Activated CD4-positive, alpha-beta T cell treated with anti-CD3 and anti-CD28 coated beads for 36 hours (primary cell): ENCODE results near the gene NPFFR2. TPM values are rescaled to one million over a fixed set of nuclear protein-coding genes. Genes with fewer than 3 reads are reported as not detected.

Source experiments
- ATAC-seq: fragments of 200-7000 bp; cut with Tn5 transposase; one replicate; pipeline ENCODE4 v1.10.0; 2021; ENCODE audit warnings: mild to moderate bottlenecking, moderate library complexity
- CTCF ChIA-PET: fragments of 350-600 bp; sonication (Branson Sonifier 250); formaldehyde crosslinking; loops from one replicate; lab custom pipeline; 2021; ENCODE audit warnings: antibody characterized with exemption; lab: Charles Lee
- POLR2A ChIA-PET: fragments of 350-600 bp; sonication (Branson Sonifier 250); formaldehyde crosslinking; loops from one replicate; lab custom pipeline; 2021; ENCODE audit warnings: antibody characterized with exemption, inconsistent platforms; lab: Charles Lee
- DNase-seq: peaks from one replicate; pipeline ENCODE4 v3.0.0-alpha.2; 2020
- H3K27ac Mint-ChIP-seq: one replicate; pipeline ENCODE4 v1.8.0; 2021; ENCODE audit warnings: mixed read lengths
- H3K27me3 Mint-ChIP-seq: one replicate; pipeline ENCODE4 v1.8.0; 2021; ENCODE audit warnings: mixed read lengths
- H3K36me3 Mint-ChIP-seq: one replicate; pipeline ENCODE4 v1.8.0; 2021; ENCODE audit warnings: low read depth, mixed read lengths
- H3K4me1 Mint-ChIP-seq: one replicate; pipeline ENCODE4 v1.8.0; 2021; ENCODE audit warnings: mixed read lengths
- H3K4me3 Mint-ChIP-seq: one replicate; pipeline ENCODE4 v1.8.0; 2021; ENCODE audit warnings: mild to moderate bottlenecking, moderate library complexity, mixed read lengths
- H3K9me3 Mint-ChIP-seq: one replicate; pipeline ENCODE4 v1.8.0; 2021; ENCODE audit warnings: low read depth, mixed read lengths
- intact Hi-C, 2 experiments: fragments of 100-400 bp; cut with DNase I in 1 of 2; cut with micrococcal nuclease in 1 of 2; formaldehyde crosslinking; loops; one replicate each; pipeline versions ENCODE4 v1.14.2 to v1.15.1; 2022 to 2024; cut with DNase I, micrococcal nuclease
- total RNA-seq, 2 experiments: library from RNA; stranded (reverse); gene quantifications; one replicate each; pipeline ENCODE4 v1.2.3, GENCODE V29; 2021

NPFFR2 gene
- not detected for total RNA-seq

GRCh38 chr4:72031868-72032608, at the start of gene NPFFR2:
NPFFR2 (plus strand) TSS chr4:72032000; CDS start chr4:72128592, 96,592 bp downstream.
- CTCF ChIA-PET = no interaction called here

GRCh38 chr4:71992571-71993312, 39.1 kb upstream of the NPFFR2 start:
- Mint-ChIP-seq H3K4me1 (no peaks in the 10 kb centered on the region), H3K36me3 (no peaks in the 10 kb centered on the region), H3K27me3 (peaks cover 1% of the 10 kb centered on the region), H3K4me3 (no peak overlapping the region), H3K9me3 (peaks cover 8% of the 10 kb centered on the region), H3K27ac (no peak overlapping the region)
- POLR2A ChIA-PET = no interaction called here
- CTCF ChIA-PET = no interaction called here
- intact Hi-C loops = no loop called here
- no peak for DNase-seq
- no peak for ATAC-seq

More at GRCh38 chr4:72031868-72032608, at the start of gene NPFFR2:
- Mint-ChIP-seq H3K36me3 (no peaks in the 10 kb centered on the region), H3K4me3 (no peak within 1 kb of the TSS), H3K4me1 (no peaks in the 10 kb centered on the region), H3K27ac (no peak within 1 kb of the TSS), H3K9me3 (no peaks in the 10 kb centered on the region), H3K27me3 (peaks cover 29% of the 10 kb centered on the region)
- ATAC-seq = no peak
- intact Hi-C loops = no loop called here
- POLR2A ChIA-PET = interaction anchor here (0.5 kb wide), 1 partner anchor 149 kb away, joined by 4 read pairs; no protein-coding TSS in a partner anchor
- no peak for DNase-seq

- intact Hi-C loops = no loop called here
- POLR2A ChIA-PET = no interaction called here
- CTCF ChIA-PET = no interaction called here
These were observed 37.2 kb upstream of the NPFFR2 start for GRCh38 chr4:71994559-71994958.

GRCh38 chr4:71995297-71995696, 36.5 kb upstream of the NPFFR2 start:
- Mint-ChIP-seq H3K4me1 (no peaks in the 10 kb centered on the region), H3K27me3 (peaks cover 1% of the 10 kb centered on the region), H3K36me3 (no peaks in the 10 kb centered on the region), H3K27ac (no peak overlapping the region), H3K4me3 (no peak overlapping the region), H3K9me3 (peaks cover 11% of the 10 kb centered on the region)
- ChIA-PET CTCF (no interaction called here), POLR2A (no interaction called here)
- ATAC-seq (no peak), DNase-seq (no peak)
- intact Hi-C loops = no loop called here

More at GRCh38 chr4:71994559-71994958, 37.2 kb upstream of the NPFFR2 start:
- Mint-ChIP-seq H3K36me3 (no peaks in the 10 kb centered on the region), H3K27me3 (peaks cover 1% of the 10 kb centered on the region), H3K4me3 (no peak overlapping the region), H3K9me3 (peaks cover 11% of the 10 kb centered on the region), H3K4me1 (no peaks in the 10 kb centered on the region), H3K27ac (no peak overlapping the region)
- ATAC-seq (no peak), DNase-seq (no peak)

- Mint-ChIP-seq H3K4me3 (no peak overlapping the region), H3K27me3 (no peaks in the 10 kb centered on the region), H3K36me3 (no peaks in the 10 kb centered on the region), H3K27ac (no peak overlapping the region), H3K4me1 (no peaks in the 10 kb centered on the region), H3K9me3 (no peaks in the 10 kb centered on the region)
- POLR2A ChIA-PET = no interaction called here
- ATAC-seq = no peak
- CTCF ChIA-PET = interaction anchor here (0.9 kb wide), 1 partner anchor 10 kb away, joined by 3 read pairs; no protein-coding TSS in a partner anchor
- DNase-seq = no peak
- intact Hi-C loops = no loop called here
These were observed 25.2 kb upstream of the NPFFR2 start for GRCh38 chr4:72006586-72006985.

GRCh38 chr4:72011906-72012305, 19.9 kb upstream of the NPFFR2 start:
- no peak overlapping the region for H3K27ac Mint-ChIP-seq
- POLR2A ChIA-PET = no interaction called here
- no peaks in the 10 kb centered on the region for H3K27me3 Mint-ChIP-seq
- no peak overlapping the region for H3K4me3 Mint-ChIP-seq
- intact Hi-C loops = no loop called here
- ATAC-seq = no peak
- no peaks in the 10 kb centered on the region for H3K4me1 Mint-ChIP-seq
- DNase-seq = no peak
- H3K9me3 Mint-ChIP-seq = no peaks in the 10 kb centered on the region
- H3K36me3 Mint-ChIP-seq = no peaks in the 10 kb centered on the region
- CTCF ChIA-PET = no interaction called here

GRCh38 chr4:72016011-72016410, 15.8 kb upstream of the NPFFR2 start:
- DNase-seq (no peak), ATAC-seq (no peak)
- intact Hi-C loops = no loop called here
- H3K27me3 Mint-ChIP-seq = no peaks in the 10 kb centered on the region
- H3K4me1 Mint-ChIP-seq = no peaks in the 10 kb centered on the region
- no peak overlapping the region for H3K4me3 Mint-ChIP-seq
- ChIA-PET CTCF (interaction anchor here (0.5 kb wide), 1 partner anchor 167 kb away, joined by 3 read pairs; no protein-coding TSS in a partner anchor), POLR2A (no interaction called here)
- no peaks in the 10 kb centered on the region for H3K36me3 Mint-ChIP-seq
- H3K27ac Mint-ChIP-seq = no peak overlapping the region
- H3K9me3 Mint-ChIP-seq = no peaks in the 10 kb centered on the region

- no peaks in the 10 kb centered on the region for H3K9me3 Mint-ChIP-seq
- H3K4me1 Mint-ChIP-seq = no peaks in the 10 kb centered on the region
- no peak overlapping the region for H3K4me3 Mint-ChIP-seq
- no peaks in the 10 kb centered on the region for H3K36me3 Mint-ChIP-seq
- no peak for ATAC-seq
- intact Hi-C loops = no loop called here
- H3K27ac Mint-ChIP-seq = no peak overlapping the region
- no peaks in the 10 kb centered on the region for H3K27me3 Mint-ChIP-seq
- ChIA-PET CTCF (interaction anchor here (0.6 kb wide), 1 partner anchor 37 kb away, joined by 3 read pairs; no protein-coding TSS in a partner anchor), POLR2A (no interaction called here)
- DNase-seq = no peak
These were observed 12.1 kb upstream of the NPFFR2 start for GRCh38 chr4:72019688-72020087.

GRCh38 chr4:72022553-72022952, 9.2 kb upstream of the NPFFR2 start:
- H3K4me3 Mint-ChIP-seq = no peak overlapping the region
- POLR2A ChIA-PET = no interaction called here
- ATAC-seq (no peak), DNase-seq (no peak)
- no peaks in the 10 kb centered on the region for H3K36me3 Mint-ChIP-seq
- CTCF ChIA-PET = no interaction called here
- intact Hi-C loops = no loop called here
- no peak overlapping the region for H3K27ac Mint-ChIP-seq
- H3K4me1 Mint-ChIP-seq = no peaks in the 10 kb centered on the region
- H3K9me3 Mint-ChIP-seq = no peaks in the 10 kb centered on the region
- H3K27me3 Mint-ChIP-seq = no peaks in the 10 kb centered on the region

- ATAC-seq (no peak), DNase-seq (no peak)
- intact Hi-C loops = no loop called here
- no peaks in the 10 kb centered on the region for H3K36me3 Mint-ChIP-seq
- H3K27me3 Mint-ChIP-seq = no peaks in the 10 kb centered on the region
- ChIA-PET POLR2A (no interaction called here), CTCF (no interaction called here)
- H3K27ac Mint-ChIP-seq = no peak overlapping the region
- no peaks in the 10 kb centered on the region for H3K9me3 Mint-ChIP-seq
- H3K4me1 Mint-ChIP-seq = no peaks in the 10 kb centered on the region
- no peak overlapping the region for H3K4me3 Mint-ChIP-seq
These were observed 23.8 kb downstream of the NPFFR2 start for GRCh38 chr4:72055566-72055965.

- ATAC-seq = no peak
- intact Hi-C loops = no loop called here
- Mint-ChIP-seq H3K27me3 (peaks cover 3% of the 10 kb centered on the region), H3K4me3 (no peak overlapping the region), H3K9me3 (peaks cover 2% of the 10 kb centered on the region), H3K36me3 (no peaks in the 10 kb centered on the region), H3K27ac (no peak overlapping the region), H3K4me1 (no peaks in the 10 kb centered on the region)
- POLR2A ChIA-PET = no interaction called here
- CTCF ChIA-PET = no interaction called here
- no peak for DNase-seq
These were observed 31.9 kb downstream of the NPFFR2 start for GRCh38 chr4:72063726-72064125.

- POLR2A ChIA-PET = no interaction called here
- H3K9me3 Mint-ChIP-seq = peaks cover 2% of the 10 kb centered on the region
- no peak overlapping the region for H3K4me3 Mint-ChIP-seq
- intact Hi-C loops = no loop called here
- no peak overlapping the region for H3K27ac Mint-ChIP-seq
- ATAC-seq (no peak), DNase-seq (no peak)
- H3K4me1 Mint-ChIP-seq = no peaks in the 10 kb centered on the region
- CTCF ChIA-PET = no interaction called here
- H3K27me3 Mint-ChIP-seq = peaks cover 5% of the 10 kb centered on the region
- no peaks in the 10 kb centered on the region for H3K36me3 Mint-ChIP-seq
These were observed 35.3 kb downstream of the NPFFR2 start for GRCh38 chr4:72067051-72067450.
